ENCODE measurements around the gene REEP3.
A peak's percentile ranks its signal among the peaks of the same experiment; 100 is the strongest.

REEP3 gene

DNA sequence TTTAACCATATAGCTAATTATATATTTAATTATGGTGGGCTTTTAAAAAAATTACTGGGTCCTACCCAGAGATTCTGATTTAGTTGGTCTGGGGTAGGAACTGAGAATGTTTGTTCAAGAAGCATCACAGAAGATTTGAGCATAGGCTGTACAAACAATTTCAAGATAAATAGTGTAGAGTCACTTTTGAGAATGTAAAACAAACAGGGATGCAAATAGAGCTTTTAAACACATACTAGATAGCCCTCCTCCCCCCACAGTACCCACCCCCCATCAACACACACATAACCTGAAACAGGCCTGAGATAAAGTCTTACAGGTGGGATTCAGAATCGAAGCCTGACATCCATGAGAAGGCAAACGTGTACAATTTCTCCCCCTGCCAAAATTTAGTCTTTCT lies 15.6 kb upstream of the REEP3 start:
- H3K27me3 ChIP-seq (ENCODE audit: control insufficient read depth, insufficient read depth, low read length), result no peaks in the 10 kb centered on the region
- H3K36me3 ChIP-seq (ENCODE audit: control insufficient read depth, insufficient read depth, low read length), result no peaks in the 10 kb centered on the region
- H3K4me3 ChIP-seq (ENCODE audit: low read depth, low read length), result no peak overlapping the region
- H3K9ac ChIP-seq (ENCODE audit: low read length), result no peak overlapping the region
- H3K27ac ChIP-seq (ENCODE audit: low read depth, low read length), result no peak overlapping the region
- no peaks in the 10 kb centered on the region; the same call in 1 of the 2 replicates for H3K9me3 ChIP-seq (ENCODE audit: control insufficient read depth, insufficient read depth, low read depth, low read length)
- peaks cover 25% of the 10 kb centered on the region for H3K4me1 ChIP-seq (ENCODE audit: control insufficient read depth, insufficient read depth, low read length)

DNA sequence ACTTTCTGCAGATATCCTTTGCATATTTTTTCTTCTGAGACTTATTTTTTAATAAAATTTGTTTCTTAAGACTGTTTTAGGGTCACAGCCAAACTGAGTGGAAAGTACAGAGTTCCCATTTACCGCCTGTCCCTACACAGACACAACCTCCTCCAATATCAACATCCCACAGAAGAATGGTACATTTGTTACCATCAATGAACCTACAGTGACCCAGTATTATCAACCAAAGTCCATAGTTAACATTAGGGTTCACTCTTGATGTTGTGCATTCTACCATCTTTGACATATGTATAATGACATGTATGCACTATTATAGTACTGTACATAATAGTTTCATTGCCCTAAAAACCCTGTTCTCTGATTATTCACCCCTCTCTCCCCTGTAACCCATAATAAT lies 14.6 kb upstream of the REEP3 start:
- Histone ChIP-seq H3K36me3 (ENCODE audit: control insufficient read depth, insufficient read depth, low read length) (no peaks in the 10 kb centered on the region), H3K27me3 (ENCODE audit: control insufficient read depth, insufficient read depth, low read length) (no peaks in the 10 kb centered on the region), H3K4me1 (ENCODE audit: control insufficient read depth, insufficient read depth, low read length) (peaks cover 25% of the 10 kb centered on the region), H3K9me3 (ENCODE audit: control insufficient read depth, insufficient read depth, low read depth, low read length) (no peaks in the 10 kb centered on the region; the same call in 1 of the 2 replicates), H3K27ac (ENCODE audit: low read depth, low read length) (no peak overlapping the region), H3K9ac (ENCODE audit: low read length) (no peak overlapping the region), H3K4me3 (ENCODE audit: low read depth, low read length) (no peak overlapping the region)

DNA sequence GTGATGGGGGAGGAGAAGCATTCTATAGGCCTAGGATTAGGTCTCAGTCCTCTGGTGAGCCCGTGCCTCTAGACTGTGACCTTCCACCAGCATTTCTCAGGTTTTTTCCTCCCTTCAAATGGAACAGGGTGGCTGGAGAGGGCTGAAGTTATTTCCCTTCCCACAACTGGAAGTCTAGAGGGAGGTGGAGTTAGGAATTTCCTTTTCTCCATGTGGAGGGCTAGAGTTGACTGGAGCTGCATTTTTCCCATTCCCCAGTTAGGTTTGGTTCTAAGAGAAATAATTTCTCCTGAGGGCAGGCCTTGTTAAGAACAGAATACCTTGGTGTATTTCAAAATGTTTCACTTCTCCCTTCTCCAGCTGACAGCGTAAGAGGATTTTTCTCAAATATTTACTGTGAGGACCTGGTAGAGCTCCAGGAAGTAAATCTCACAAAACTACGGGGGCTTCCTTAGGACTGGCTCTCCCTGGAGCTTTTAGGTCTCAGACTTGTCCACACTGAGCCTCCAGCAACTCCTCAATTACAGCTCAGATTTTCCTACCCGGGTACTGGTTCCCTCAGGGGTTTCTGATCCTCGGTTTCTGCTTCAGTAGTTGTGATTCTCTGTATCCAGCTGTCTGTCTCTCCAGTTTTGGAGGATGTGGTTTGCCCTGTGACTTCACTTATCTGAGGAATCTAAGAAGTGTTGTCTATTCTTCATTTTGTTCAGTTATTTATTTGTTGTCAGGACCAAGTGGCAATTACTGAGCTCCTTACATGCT lies 6.0 kb upstream of the REEP3 start:
- Histone ChIP-seq H3K27ac (ENCODE audit: low read depth, low read length) (peak overlapping the region; percentile 87), H3K36me3 (ENCODE audit: control insufficient read depth, insufficient read depth, low read length) (no peaks in the 10 kb centered on the region; the same call in 1 of the 2 replicates), H3K4me3 (ENCODE audit: low read depth, low read length) (peak overlapping the region; percentile 28), H3K9ac (ENCODE audit: low read length) (peak overlapping the region; percentile 55), H3K27me3 (ENCODE audit: control insufficient read depth, insufficient read depth, low read length) (no peaks in the 10 kb centered on the region), H3K9me3 (ENCODE audit: control insufficient read depth, insufficient read depth, low read depth, low read length) (peaks cover 9% of the 10 kb centered on the region; the same call in 1 of the 2 replicates), H3K4me1 (ENCODE audit: control insufficient read depth, insufficient read depth, low read length) (peaks cover 37% of the 10 kb centered on the region)

DNA sequence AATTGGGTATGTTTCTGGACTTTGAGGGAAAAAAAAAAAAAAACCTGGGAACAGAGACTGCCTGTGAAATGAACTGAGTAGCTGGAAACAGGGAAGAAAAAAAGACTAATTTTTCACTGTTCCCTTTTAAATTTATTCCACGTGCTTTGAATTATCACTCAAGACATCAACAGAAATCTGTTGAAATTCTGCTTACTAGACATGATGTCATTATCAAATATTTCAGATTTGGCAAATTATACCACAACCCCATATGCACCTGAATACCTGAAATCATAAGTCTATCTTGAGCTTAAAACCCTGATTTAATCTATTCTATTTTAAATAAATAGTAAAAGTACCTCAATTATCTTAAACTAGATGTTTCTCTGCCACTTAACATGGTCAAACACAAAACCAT lies 5.0 kb upstream of the REEP3 start:
- Histone ChIP-seq H3K9ac (ENCODE audit: low read length) (no peak overlapping the region), H3K27me3 (ENCODE audit: control insufficient read depth, insufficient read depth, low read length) (no peaks in the 10 kb centered on the region), H3K4me1 (ENCODE audit: control insufficient read depth, insufficient read depth, low read length) (peaks cover 37% of the 10 kb centered on the region), H3K27ac (ENCODE audit: low read depth, low read length) (peak overlapping the region; percentile 87; the same call in 1 of the 2 replicates), H3K4me3 (ENCODE audit: low read depth, low read length) (no peak overlapping the region), H3K36me3 (ENCODE audit: control insufficient read depth, insufficient read depth, low read length) (no peaks in the 10 kb centered on the region; the same call in 1 of the 2 replicates), H3K9me3 (ENCODE audit: control insufficient read depth, insufficient read depth, low read depth, low read length) (peaks cover 12% of the 10 kb centered on the region; the same call in 1 of the 2 replicates)

DNA sequence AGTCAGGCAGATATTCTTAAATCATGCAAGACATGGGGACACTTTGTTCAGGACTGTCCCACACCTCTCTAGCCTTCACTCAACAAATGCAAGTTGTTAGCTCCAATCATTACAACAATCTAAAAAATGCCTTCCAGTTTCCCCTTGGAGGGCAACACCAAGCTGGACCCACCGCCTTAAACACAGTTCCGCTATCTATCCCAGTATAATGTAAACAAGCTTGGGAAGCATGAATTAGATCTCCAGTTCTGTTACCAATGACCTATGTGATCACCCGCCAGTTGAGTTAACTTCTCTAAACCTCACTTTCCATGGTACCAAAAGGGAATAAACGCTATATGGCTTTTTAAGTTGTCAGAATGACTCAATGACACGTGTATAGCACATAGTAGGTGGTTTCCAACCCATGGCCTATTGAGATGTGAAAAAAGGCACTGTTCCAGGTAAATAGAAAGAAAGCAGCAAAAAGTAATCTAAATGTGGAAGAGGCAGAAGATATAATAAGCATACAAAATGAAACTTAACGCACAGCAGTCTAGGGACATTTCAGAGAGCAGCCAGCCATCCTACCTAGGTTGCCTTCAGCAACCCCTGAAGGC lies 2.4 kb upstream of the REEP3 start:
- Histone ChIP-seq H3K27ac (ENCODE audit: low read depth, low read length) (no peak overlapping the region), H3K27me3 (ENCODE audit: control insufficient read depth, insufficient read depth, low read length) (no peaks in the 10 kb centered on the region), H3K4me3 (ENCODE audit: low read depth, low read length) (no peak overlapping the region), H3K9me3 (ENCODE audit: control insufficient read depth, insufficient read depth, low read depth, low read length) (peaks cover 7% of the 10 kb centered on the region; the same call in 1 of the 2 replicates), H3K4me1 (ENCODE audit: control insufficient read depth, insufficient read depth, low read length) (peaks cover 46% of the 10 kb centered on the region), H3K9ac (ENCODE audit: low read length) (no peak overlapping the region), H3K36me3 (ENCODE audit: control insufficient read depth, insufficient read depth, low read length) (no peaks in the 10 kb centered on the region; the same call in 1 of the 2 replicates)

DNA sequence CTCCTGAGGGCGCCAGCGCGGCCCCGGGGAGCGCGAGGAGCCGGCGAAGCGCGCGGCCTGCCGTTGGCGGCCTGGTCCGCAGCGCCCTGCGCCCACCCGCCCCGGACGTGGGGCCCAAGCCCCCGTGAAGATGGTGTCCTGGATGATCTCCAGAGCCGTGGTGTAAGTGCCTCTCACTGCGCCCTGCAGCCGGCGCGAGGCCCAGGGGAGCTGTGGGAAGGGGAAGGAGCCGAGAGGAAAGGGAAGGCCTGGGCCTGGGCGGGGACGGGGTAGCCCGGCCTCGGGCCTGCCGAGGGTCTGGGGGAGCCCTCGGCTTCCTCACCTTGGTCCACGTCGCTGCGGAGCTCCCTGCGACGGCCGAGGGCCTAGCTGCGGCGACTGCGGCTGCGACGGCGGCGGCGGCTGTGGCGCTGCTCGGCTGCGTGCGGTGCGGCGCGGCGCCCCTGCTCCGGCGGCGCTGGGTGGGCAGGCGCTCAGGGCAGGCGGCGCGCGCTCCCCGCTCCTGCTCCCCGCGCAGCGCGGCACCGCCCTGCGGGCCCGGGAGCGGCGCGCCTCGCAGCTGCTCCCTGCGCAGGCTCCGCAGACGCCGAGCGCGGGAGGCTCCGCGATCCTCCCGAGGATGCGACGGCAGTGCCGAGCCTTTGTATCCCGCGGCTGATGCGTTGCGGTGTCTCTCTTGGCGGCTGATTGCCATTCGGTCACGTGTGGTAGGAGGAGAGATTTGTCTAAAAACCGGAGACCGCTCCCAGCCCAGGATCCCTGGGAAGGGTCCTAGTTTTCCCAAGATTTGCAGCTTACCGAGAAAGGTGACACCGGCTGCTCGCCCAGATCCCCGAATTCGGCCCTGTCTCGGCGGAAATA lies 445 bp downstream of the REEP3 start:
- H3K4me1 ChIP-seq (ENCODE audit: control insufficient read depth, insufficient read depth, low read length), result peaks cover 28% of the 10 kb centered on the region
- H3K4me3 ChIP-seq (ENCODE audit: low read depth, low read length), result peak overlapping the region; percentile 95
- no peaks in the 10 kb centered on the region; the same call in 1 of the 2 replicates for H3K36me3 ChIP-seq (ENCODE audit: control insufficient read depth, insufficient read depth, low read length)
- H3K27me3 ChIP-seq (ENCODE audit: control insufficient read depth, insufficient read depth, low read length), result no peaks in the 10 kb centered on the region
- peak overlapping the region; percentile 100 for H3K9ac ChIP-seq (ENCODE audit: low read length)
- H3K9me3 ChIP-seq (ENCODE audit: control insufficient read depth, insufficient read depth, low read depth, low read length), result peaks cover 3% of the 10 kb centered on the region; the same call in 1 of the 2 replicates
- peak overlapping the region; percentile 97 for H3K27ac ChIP-seq (ENCODE audit: low read depth, low read length)

DNA sequence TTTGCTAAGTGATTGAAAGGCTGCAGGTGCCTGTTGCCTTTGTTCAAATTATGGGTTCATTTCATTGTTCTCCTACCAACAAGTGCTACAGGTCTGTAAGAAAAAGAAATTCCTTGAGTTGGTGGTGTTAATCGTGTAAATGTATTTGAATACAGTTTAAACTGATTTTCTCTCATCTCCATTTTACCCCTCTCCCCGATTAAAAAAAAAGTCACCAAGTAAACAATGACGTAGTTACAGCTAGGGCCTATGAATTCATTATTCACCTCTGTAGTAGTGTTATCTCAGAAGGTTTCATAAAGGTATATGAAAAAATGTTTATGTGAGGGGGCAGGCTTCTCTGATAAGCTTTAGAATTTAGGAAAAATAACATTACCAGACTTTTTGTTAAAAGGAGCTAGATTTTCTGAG lies 1.1 kb downstream of the REEP3 start:
- Histone ChIP-seq H3K4me3 (ENCODE audit: low read depth, low read length) (peak overlapping the region; percentile 95), H3K9me3 (ENCODE audit: control insufficient read depth, insufficient read depth, low read depth, low read length) (peaks cover 3% of the 10 kb centered on the region; the same call in 1 of the 2 replicates), H3K4me1 (ENCODE audit: control insufficient read depth, insufficient read depth, low read length) (peaks cover 23% of the 10 kb centered on the region), H3K27me3 (ENCODE audit: control insufficient read depth, insufficient read depth, low read length) (no peaks in the 10 kb centered on the region), H3K36me3 (ENCODE audit: control insufficient read depth, insufficient read depth, low read length) (no peaks in the 10 kb centered on the region; the same call in 1 of the 2 replicates), H3K9ac (ENCODE audit: low read length) (peak overlapping the region; percentile 100), H3K27ac (ENCODE audit: low read depth, low read length) (peak overlapping the region; percentile 15; the same call in 1 of the 2 replicates)

DNA sequence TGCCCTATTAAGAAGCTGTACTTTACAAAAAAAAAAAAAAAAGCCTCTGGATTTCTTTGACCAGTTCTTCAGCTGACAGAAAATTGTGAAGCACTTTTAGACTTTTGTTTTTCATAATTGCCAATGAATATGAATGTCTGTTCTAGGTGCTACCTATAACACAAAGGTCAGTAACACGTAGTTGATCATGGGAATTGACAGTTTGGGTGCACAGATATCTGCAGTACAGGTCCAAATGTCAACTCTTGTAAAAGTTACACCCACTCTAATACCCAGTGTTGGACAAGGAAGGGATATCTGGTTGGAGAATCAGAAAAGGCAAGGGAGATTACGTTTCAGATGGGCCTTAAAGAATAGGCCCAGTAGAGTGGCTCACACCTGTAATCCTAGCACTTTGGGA lies 1.8 kb downstream of the REEP3 start:
- H3K4me1 ChIP-seq (ENCODE audit: control insufficient read depth, insufficient read depth, low read length), result peaks cover 21% of the 10 kb centered on the region
- no peak overlapping the region for H3K9ac ChIP-seq (ENCODE audit: low read length)
- H3K27ac ChIP-seq (ENCODE audit: low read depth, low read length), result no peak overlapping the region
- H3K4me3 ChIP-seq (ENCODE audit: low read depth, low read length), result peak overlapping the region; percentile 95; the same call in 1 of the 2 replicates
- no peaks in the 10 kb centered on the region; the same call in 1 of the 2 replicates for H3K36me3 ChIP-seq (ENCODE audit: control insufficient read depth, insufficient read depth, low read length)
- no peaks in the 10 kb centered on the region for H3K27me3 ChIP-seq (ENCODE audit: control insufficient read depth, insufficient read depth, low read length)
- peaks cover 3% of the 10 kb centered on the region; the same call in 1 of the 2 replicates for H3K9me3 ChIP-seq (ENCODE audit: control insufficient read depth, insufficient read depth, low read depth, low read length)

DNA sequence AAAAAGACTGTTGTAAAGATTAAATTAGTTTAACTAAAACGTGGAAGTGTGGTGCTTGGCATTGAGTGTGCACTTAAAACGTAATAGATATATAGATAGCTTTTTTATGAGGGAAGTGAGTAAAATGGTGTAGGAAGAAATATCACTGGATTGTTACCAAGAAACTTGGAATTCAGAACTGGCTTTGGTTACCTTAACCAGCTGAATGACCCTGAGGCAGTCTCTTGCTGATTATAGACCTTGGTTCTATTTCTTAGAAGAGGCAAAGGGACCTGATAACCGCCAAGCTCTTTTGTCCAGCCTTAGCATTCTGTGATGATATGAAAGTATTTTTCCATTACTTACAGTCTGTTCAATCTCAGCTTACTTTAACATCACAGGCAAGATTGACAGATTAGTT lies 3.8 kb downstream of the REEP3 start:
- H3K4me1 ChIP-seq (ENCODE audit: control insufficient read depth, insufficient read depth, low read length), result peaks cover 10% of the 10 kb centered on the region; the same call in 1 of the 2 replicates
- H3K36me3 ChIP-seq (ENCODE audit: control insufficient read depth, insufficient read depth, low read length), result peaks cover 8% of the 10 kb centered on the region
- no peaks in the 10 kb centered on the region for H3K27me3 ChIP-seq (ENCODE audit: control insufficient read depth, insufficient read depth, low read length)
- no peak overlapping the region for H3K9ac ChIP-seq (ENCODE audit: low read length)
- no peak overlapping the region for H3K27ac ChIP-seq (ENCODE audit: low read depth, low read length)
- no peak overlapping the region for H3K4me3 ChIP-seq (ENCODE audit: low read depth, low read length)
- H3K9me3 ChIP-seq (ENCODE audit: control insufficient read depth, insufficient read depth, low read depth, low read length), result peaks cover 3% of the 10 kb centered on the region; the same call in 1 of the 2 replicates

DNA sequence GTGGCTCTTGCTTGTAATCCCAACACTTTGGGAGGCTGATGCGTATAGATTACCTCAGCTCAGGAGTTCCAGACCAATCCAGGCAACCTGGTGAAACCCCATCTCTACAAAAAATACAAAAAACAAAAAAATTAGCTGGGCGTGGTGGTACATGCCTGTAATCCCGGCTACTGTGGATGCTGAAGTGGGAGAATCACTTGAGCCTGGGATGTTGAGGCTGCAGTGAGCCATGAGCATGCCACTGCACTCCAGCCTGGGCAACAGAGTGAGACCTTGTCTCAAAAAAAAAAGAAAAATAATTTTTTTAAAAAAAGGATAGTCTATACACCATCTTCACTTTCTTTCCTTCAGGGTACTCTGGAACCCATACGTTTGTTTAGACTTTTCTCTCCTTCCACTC lies 6.2 kb downstream of the REEP3 start:
- Histone ChIP-seq H3K4me3 (ENCODE audit: low read depth, low read length) (no peak overlapping the region), H3K36me3 (ENCODE audit: control insufficient read depth, insufficient read depth, low read length) (peaks cover 8% of the 10 kb centered on the region), H3K4me1 (ENCODE audit: control insufficient read depth, insufficient read depth, low read length) (peaks cover 10% of the 10 kb centered on the region; the same call in 1 of the 2 replicates), H3K27me3 (ENCODE audit: control insufficient read depth, insufficient read depth, low read length) (no peaks in the 10 kb centered on the region), H3K9ac (ENCODE audit: low read length) (no peak overlapping the region), H3K9me3 (ENCODE audit: control insufficient read depth, insufficient read depth, low read depth, low read length) (no peaks in the 10 kb centered on the region), H3K27ac (ENCODE audit: low read depth, low read length) (no peak overlapping the region)

Data from HUES6 (cell line).